ENCODE results near the gene FMO5. TPM values are rescaled to one million over a fixed set of nuclear protein-coding genes. Genes with fewer than 3 reads are reported as not detected.
A peak's percentile ranks its signal among the peaks of the same experiment; 100 is the strongest.

The FMO5 gene
- total and polyA plus RNA-seq, 2 of the 13 experiments (the other 11 are each of a cell fraction or from before 2014, with no cell fraction given), result 48.2 to 149 TPM

- TF ChIP-seq ZSCAN21 (CRISPR knock-in tag; IDR thresholded peaks at IDR 0.05; ENCODE audit: borderline replicate concordance), result no peak
- TF ChIP-seq TARDBP (CRISPR knock-in tag; IDR thresholded peaks at IDR 0.05), result peak; percentile 64; the same call in 1 of the 2 replicates
- TF ChIP-seq E2F1 (CRISPR knock-in tag; IDR thresholded peaks at IDR 0.05), result no peak
- no peak for TF ChIP-seq RBM39 (IDR thresholded peaks at IDR 0.05; ENCODE audit: low read depth, low read length, poor library complexity, severe bottlenecking)
- peak; percentile 42; the same call in 1 of the 2 replicates for TF ChIP-seq RXRB (CRISPR knock-in tag; IDR thresholded peaks at IDR 0.05; ENCODE audit: borderline replicate concordance)
- no peak for TF ChIP-seq ZNF709 (CRISPR knock-in tag; IDR thresholded peaks at IDR 0.05)
- peak; percentile 46; the same call in 1 of the 2 replicates for TF ChIP-seq ETV5 (CRISPR knock-in tag; IDR thresholded peaks at IDR 0.05; ENCODE audit: borderline replicate concordance)
- no peak for TF ChIP-seq ZBTB38 (CRISPR knock-in tag; IDR thresholded peaks at IDR 0.05)
- TF ChIP-seq MED13 (CRISPR knock-in tag; IDR thresholded peaks at IDR 0.05), result no peak
- no peak for TF ChIP-seq ZFP91 (CRISPR knock-in tag; IDR thresholded peaks at IDR 0.05; ENCODE audit: borderline replicate concordance)
- no peak for TF ChIP-seq CCAR2 (optimal IDR thresholded peaks at IDR 0.05; ENCODE audit: low read depth, low read length)
- peak; percentile 79 for TF ChIP-seq BCL6 (CRISPR knock-in tag; IDR thresholded peaks at IDR 0.05)
- TF ChIP-seq RELA (CRISPR knock-in tag; IDR thresholded peaks at IDR 0.05), result no peak
- TF ChIP-seq ZNF331 (CRISPR knock-in tag; IDR thresholded peaks at IDR 0.05), result peak; percentile 56; the same call in 1 of the 2 replicates
- TF ChIP-seq, protein P1, sequence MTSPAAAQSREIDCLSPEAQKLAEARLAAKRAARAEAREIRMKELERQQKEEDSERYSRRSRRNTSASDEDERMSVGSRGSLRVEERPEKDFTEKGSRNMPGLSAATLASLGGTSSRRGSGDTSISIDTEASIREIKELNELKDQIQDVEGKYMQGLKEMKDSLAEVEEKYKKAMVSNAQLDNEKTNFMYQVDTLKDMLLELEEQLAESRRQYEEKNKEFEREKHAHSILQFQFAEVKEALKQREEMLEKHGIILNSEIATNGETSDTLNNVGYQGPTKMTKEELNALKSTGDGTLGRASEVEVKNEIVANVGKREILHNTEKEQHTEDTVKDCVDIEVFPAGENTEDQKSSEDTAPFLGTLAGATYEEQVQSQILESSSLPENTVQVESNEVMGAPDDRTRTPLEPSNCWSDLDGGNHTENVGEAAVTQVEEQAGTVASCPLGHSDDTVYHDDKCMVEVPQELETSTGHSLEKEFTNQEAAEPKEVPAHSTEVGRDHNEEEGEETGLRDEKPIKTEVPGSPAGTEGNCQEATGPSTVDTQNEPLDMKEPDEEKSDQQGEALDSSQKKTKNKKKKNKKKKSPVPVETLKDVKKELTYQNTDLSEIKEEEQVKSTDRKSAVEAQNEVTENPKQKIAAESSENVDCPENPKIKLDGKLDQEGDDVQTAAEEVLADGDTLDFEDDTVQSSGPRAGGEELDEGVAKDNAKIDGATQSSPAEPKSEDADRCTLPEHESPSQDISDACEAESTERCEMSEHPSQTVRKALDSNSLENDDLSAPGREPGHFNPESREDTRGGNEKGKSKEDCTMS (CRISPR knock-in tag; conservative IDR thresholded peaks at IDR 0.05), result no peak
- TF ChIP-seq ARNT (IDR thresholded peaks at IDR 0.05), result no peak
- no peak for TF ChIP-seq ZNF547 (CRISPR knock-in tag; IDR thresholded peaks at IDR 0.05)
- peak; percentile 94 for TF ChIP-seq ARID3A (IDR thresholded peaks at IDR 0.05; ENCODE audit: low read depth, low read length)
- TF ChIP-seq ZNF737 (CRISPR knock-in tag; IDR thresholded peaks at IDR 0.05; ENCODE audit: borderline replicate concordance), result no peak
- peak; percentile 94 for TF ChIP-seq TBX2 (CRISPR knock-in tag; IDR thresholded peaks at IDR 0.05; ENCODE audit: borderline replicate concordance)
- no peak for TF ChIP-seq NR1H2 (CRISPR knock-in tag; IDR thresholded peaks at IDR 0.05; ENCODE audit: borderline replicate concordance, low read depth)
- no peak for TF ChIP-seq ZFAT (CRISPR knock-in tag; conservative IDR thresholded peaks at IDR 0.05)
- no peak for TF ChIP-seq MATR3 (CRISPR knock-in tag; IDR thresholded peaks at IDR 0.05)
- no peak for TF ChIP-seq ZNF432 (CRISPR knock-in tag; IDR thresholded peaks at IDR 0.05; ENCODE audit: borderline replicate concordance)
- TF ChIP-seq EZH2 (conservative IDR thresholded peaks at IDR 0.05; ENCODE audit: low read depth, low read length), result no peak
- TF ChIP-seq ZNF790 (CRISPR knock-in tag; IDR thresholded peaks at IDR 0.05; ENCODE audit: borderline replicate concordance), result no peak
These were observed 56.5 kb downstream of the FMO5 start (continued) for GRCh38 chr1:147168626-147169058.

Measured in HepG2 (cell line).